HG03135 (cell line): ENCODE data around the gene ANKFN1.

ENCODE experiments used
- ATAC-seq: cut with Tn5 transposase; IDR thresholded peaks from one replicate; pipeline ENCODE4 v1.9.1; 2021; ENCODE audit warnings: mild to moderate bottlenecking, moderate library complexity; ENCODE audit not compliant: unreplicated experiment

ANKFN1 gene

DNA sequence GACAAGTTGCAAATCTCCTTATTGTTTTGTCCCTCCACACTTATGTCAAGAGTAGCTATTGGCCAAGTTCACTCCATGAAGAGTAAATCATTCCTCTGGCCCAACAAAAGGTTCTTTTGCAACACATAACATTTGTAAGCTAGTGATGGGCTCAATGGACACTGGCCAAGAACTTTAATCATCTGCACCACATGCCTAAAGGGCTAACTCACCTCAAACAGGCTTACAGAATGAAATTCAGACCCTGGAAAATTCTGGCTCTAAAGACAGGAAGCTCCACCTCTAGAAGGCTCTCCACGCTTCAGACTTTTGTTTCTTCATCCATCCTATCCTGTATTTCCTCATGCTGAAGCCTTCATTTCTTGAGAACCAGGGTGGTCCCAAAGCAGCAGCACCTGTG is 10.9 kb upstream of the ANKFN1 start:
- ATAC-seq = no peak

DNA sequence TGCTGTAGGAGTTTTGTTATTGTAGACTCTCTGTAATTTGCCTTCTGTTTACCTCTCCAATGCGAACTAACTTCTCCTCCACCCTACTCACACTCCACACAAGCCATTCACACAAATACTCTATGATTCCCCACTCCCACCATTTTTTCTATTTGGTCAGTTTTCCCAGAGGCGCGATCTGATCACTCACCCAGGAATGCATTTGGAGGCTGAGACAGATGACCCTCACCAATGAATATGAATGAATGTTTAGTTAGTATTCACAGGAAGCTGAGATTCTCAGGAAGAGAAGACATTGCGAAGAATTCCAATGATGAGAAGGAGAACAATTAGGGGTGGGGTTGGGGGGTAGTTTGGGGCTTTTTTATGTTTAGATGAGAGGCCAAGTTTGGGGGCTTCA is 10.5 kb upstream of the ANKFN1 start:
- no peak for ATAC-seq

DNA sequence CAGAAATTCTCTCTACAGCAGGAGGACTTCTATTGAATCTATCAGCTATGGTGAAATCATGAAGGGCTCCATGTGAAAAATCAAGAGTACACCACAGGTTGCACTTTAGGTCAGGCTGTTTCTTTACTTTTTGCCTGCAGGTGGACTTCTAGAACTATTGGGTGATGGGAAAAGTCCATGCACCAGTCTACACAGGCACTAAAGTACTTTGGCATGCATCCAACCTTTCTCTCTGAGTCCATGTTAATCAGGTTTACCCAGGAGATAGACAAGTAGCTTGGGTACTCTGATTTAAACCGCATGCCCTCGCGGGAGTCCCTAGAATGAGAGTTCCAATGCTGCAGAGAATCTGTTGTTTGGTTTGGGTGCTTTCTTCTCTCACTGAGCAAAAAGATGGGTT is 9.1 kb upstream of the ANKFN1 start:
- no peak for ATAC-seq

DNA sequence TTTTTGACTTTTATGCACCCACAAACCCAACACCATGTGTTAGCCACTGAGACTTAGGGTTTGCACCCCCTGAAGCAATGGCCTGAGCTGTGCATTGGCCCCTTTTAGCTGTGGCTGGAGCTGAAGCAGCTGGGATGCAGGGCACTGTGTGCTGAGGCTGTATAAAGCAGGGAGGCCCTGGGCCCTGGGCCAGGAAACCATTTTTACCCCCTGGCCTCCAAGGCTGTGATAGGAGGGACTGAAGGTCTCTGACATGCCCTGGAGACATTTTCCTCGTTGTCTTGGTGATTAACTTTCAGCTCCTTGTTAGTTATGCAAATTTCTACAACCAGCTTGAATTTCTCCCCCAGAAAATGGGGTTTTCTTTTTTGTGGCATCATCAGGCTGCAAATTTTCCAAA is 6.7 kb upstream of the ANKFN1 start:
- ATAC-seq = no peak

DNA sequence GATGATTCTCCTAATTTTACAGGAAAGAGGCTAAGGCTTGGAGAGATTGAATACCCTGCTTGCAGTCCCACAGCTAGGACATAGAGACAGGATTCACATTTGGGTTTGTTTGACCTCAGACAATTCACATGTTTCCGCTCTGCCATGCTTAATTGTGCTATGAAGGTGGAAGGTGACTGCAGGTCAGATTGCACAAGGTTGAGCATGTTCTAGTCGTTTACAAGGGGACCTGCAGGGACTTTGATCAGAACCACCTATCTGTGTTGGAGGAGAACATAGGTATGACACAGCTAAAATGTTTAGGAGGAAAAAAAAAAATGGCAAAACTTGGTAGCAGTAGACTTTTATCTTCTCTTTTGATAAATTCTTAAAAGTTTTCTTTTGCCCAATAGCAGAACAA is 4.9 kb upstream of the ANKFN1 start:
- no peak for ATAC-seq

DNA sequence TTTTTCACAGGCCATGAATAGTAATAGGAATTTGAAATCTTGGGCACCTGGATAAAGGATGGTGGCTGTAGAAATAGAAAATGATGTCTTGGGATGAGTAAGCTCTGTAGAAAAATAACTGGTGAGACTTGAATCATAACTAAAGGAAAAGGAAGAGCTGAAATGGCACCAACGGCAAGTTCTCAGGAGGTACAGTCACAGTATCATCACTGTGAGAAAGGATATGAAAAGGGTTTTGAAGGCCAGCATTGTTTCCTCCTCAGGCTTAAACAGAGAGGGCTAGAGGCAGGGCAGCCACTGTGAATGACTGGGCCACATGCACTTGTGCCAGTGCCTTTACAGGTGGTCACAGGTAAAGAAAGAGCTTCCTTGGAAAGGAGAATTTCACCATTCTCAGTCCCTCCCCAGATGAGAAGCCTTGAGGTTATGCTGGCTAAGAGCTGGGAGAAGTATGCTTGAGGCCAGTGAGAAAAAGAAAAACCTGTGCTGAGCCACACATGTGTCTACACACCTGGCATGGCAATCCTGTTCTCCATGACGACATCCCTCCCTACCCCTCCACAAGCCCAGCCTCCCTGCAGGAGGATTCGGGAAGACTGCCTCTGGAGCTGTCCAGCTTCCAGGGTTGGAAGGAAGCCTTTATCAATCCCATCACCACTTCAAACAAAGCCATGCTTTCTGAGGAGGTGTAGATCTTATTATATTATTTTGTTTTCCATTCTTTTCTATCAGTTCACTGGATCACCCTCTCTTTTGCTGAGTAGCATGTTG is 3.8 kb upstream of the ANKFN1 start:
- ATAC-seq = no peak

DNA sequence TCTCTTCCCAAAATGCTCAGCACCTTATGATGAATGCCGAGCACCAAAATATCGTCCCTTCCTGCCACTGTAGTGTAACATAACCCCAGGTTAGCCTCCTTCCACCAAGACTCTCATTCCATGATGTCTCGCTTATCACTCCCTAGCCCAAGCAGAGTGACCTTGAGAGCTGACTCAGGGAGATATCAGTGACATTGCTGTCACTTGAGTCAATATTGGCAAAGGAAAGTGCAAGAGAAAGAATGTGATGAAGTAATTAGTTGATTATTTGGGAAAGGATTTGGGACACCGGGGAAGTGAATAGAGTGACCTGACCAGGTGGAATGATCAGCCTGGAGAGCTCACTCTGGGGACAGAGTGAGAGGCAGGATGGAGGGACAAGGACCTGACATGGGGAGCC is 2.6 kb upstream of the ANKFN1 start:
- no peak for ATAC-seq

- ATAC-seq = no peak
Measured at GRCh38 chr17:56157845-56158244, 4.6 kb downstream of the ANKFN1 start.

GRCh38 chr17:56158344-56158743 is 5.1 kb downstream of the ANKFN1 start:
- ATAC-seq = no peak

DNA sequence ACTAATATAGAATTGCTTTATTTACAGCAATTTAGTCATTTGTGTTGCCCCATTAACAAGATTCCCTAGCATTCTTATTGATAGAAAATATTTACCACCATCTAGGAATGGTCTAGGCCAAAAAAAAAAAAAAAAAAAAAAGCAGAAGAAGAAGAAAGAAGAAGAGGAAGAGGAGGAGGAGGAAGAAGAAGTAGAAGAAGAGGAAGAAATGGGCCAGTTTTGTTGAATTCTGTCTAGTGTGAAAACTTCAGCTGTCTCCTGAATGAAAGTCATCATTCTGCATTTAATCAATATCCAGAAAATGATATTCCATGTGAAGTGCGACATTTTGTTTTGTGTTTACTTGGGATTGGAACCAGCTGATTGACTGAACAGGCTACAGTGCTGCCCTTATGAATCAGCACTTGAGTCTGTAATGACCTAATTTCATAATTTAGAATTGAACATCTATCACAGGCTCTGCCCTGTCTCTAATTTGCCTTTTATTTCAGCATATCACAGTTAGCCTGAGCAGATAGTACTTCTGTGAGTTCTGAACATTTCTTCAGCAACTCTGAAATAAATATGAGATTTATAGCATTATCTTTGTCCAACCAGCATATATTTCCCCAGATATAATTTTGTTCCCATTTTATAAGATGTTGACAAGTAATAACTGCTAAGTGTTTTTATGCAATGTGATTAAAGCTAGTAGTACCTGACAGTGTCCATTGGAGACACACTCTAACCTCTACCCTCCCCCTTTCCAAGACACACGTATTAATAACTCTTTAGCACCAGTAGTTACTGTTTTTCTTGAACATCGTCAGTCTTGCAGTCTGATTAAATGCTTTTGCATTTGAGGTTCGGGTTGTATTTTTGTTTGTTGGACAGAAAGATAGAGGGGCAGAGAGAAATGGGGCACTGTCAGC is 5.9 kb downstream of the ANKFN1 start:
- ATAC-seq = no peak

GRCh38 chr17:56159826-56160380 is 6.6 kb downstream of the ANKFN1 start:
- ATAC-seq = no peak

DNA sequence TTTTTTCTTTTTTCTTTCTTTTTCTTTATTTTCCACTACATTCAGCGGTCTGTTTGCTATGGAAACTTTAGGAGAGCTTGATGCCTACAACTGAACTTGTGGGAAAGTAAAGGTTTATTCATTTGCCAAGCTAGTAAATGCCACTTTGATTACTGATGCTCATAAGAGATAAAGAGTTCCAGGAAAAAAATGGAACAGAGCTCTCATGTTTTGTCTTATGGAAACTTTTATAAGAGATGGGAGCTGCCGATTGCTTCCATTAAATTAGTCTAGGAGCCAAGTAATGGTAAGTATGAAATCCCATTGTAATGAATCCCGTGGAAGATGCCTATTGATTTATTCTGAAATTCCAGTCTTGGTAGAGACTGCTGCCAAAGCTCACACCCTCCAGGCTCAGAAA is 7.1 kb downstream of the ANKFN1 start:
- ATAC-seq = no peak

- no peak for ATAC-seq
Measured at GRCh38 chr17:56165072-56165641, 11.9 kb downstream of the ANKFN1 start.

GRCh38 chr17:56167491-56167890 is 14.2 kb downstream of the ANKFN1 start:
- ATAC-seq = no peak

DNA sequence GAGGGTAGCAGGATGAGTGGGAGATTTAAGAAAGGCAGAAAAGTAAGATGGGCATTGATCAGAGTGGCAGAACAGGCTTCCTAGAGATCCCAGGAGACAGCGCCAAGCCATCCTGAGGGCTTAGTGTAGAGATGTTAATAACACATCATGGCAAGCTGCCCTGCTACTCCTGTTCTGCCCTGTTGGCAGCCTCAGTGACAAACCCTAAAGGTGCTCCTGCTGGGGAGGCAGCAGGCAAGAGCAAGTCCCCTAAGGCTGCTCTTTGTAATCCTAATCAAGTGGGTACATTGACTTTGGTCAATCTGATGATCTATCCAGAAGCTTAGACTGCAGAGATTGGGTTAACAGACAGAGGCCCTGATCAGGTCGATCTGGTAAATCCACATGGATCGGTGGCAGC is 16.3 kb downstream of the ANKFN1 start:
- ATAC-seq = no peak

DNA sequence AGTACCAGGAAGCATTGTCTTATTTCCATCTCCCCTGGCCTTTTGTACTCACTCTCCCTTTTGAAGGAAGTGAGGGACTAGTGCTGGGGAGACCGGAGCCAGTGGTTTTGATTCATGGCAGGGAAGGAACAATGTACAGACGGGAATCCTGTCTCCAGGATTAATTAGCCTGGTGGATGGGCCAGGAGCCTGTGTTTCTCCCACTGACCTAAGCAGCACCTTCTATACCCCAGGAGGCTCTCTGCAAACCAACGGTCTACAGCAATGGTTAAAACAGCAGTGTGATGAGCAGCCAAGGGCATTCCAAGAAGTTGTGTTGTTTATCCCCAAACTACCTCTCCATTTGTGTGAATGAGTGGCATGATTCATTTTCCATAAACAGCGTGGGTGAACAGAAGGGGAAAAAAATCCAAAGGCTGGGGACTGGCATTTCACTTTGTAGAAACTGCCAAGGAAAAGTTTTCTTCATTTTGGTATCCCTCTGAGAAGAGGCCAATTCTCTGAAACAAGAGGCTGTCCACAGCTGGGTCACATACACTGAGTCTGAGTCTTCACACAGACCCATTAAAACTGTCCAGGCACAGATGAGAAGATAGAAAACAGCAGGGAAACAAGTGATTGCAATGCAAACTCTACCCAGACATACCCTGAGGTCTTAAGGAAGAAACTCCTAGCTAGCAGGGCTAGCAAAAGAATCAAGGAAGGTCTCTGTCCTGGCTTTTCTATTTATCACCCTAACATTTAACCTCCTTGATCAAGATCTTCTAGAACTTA is 18.1 kb downstream of the ANKFN1 start:
- no peak for ATAC-seq

GRCh38 chr17:56172517-56172982 is 19.3 kb downstream of the ANKFN1 start:
- ATAC-seq = no peak

DNA sequence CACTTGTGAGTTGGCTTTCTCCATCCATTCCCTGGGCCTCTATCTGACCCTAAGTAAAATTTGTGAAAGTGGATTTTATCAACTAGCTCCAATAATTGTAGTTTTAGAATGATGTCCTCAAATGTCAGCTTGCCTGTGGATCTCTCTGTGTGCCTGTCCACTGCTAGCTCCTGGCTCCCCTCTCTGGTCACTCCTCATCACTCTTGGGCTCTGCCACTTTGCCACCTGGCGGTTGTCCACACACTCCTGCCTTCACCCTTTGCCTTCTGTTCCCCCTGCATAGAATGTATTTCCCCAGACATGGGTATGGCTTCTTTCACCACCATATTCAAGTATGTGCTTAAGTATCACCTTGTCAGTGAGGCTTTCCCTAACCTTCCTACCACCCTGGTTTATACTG is 19.8 kb downstream of the ANKFN1 start:
- ATAC-seq = no peak

DNA sequence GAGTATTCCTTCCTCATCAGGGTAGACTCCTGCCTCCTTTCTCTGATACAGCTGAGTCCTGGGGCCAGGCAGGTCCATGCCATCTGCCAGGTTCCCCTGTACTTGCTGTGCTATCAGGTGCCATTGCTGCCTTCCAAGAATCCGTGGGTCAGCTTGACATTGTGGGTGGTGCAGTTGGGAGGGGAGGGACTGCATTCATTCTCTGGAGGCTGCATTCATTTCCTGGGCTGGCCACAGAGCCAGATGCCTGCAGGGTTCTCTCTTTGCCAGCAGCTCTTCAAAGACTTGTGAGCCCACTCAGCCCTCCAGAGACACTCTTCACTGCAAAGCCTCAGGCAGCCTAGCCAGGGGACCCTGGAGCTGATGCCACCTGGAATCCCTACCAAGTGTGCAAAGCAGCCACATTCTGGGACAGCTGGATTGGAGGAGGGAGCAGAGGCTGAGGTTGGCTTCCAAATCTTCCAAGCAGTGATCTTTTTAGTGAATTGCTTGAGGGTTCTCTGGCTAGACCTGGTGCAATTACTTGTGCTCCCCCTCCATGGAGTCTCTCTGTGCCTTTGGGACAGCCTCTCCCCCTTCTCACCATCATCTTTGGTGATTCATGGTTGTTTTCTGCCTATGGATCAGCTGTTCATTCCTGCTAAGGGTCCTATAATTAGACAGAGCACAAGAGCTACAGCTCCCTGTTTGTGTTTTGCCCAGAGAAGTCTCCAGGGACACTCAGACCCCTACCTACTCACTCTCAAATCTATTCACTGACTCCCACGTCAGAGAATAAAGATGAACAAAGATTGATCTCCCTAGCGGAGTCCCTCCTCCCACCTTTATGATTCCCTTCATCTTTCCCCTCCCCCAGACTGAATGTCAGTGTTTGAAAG is 20.9 kb downstream of the ANKFN1 start:
- ATAC-seq = no peak
